ENCODE data around the gene CAMKK1. TPM values are rescaled to one million over a fixed set of nuclear protein-coding genes. Genes with fewer than 3 reads are reported as not detected.
"Not testable (repeated sequence)": the region's sequence is repeated elsewhere in the genome, so short reads cannot be mapped to it uniquely, and the experiment has no call there.

CAMKK1 gene
- polyA plus RNA-seq, 1 donor from 2014 or later: 8.9 TPM

- Histone ChIP-seq H3K9me3 (ENCODE audit: low read length) (no peaks in the 10 kb centered on the region), H3K4me2 (ENCODE audit: low read length) (peak overlapping the region; percentile 67), H2AFZ (ENCODE audit: low read depth, low read length) (peak overlapping the region; percentile 99), H3K27me3 (ENCODE audit: insufficient read depth, low read depth, low read length) (no peaks in the 10 kb centered on the region), H3K79me2 (replicated peaks; ENCODE audit: insufficient read depth, low read length) (peaks cover 37% of the 10 kb centered on the region), H3K9me2 (ENCODE audit: insufficient read depth, low read length) (no peaks in the 10 kb centered on the region), H3K27ac (ENCODE audit: low read length) (peak overlapping the region; percentile 96), H4K20me1 (ENCODE audit: insufficient read depth) (no peaks in the 10 kb centered on the region), H3K4me3 (ENCODE audit: low read length) (peak overlapping the region; percentile 97), H3F3A (ENCODE audit: insufficient read depth, low read length, poor library complexity, severe bottlenecking) (no peaks in the 10 kb centered on the region), H3K9ac (ENCODE audit: low read length) (peak overlapping the region; percentile 98), H3K36me3 (ENCODE audit: insufficient read depth, low read length) (no peaks in the 10 kb centered on the region)
- TF ChIP-seq EZH2 (IDR thresholded peaks at IDR 0.05; ENCODE audit: borderline replicate concordance, insufficient read depth, low read length, poor library complexity, severe bottlenecking): no peak
- no peak for TF ChIP-seq MXI1 (conservative IDR thresholded peaks at IDR 0.05; ENCODE audit: poor library complexity, severe bottlenecking)
- TF ChIP-seq TAF1 (IDR thresholded peaks at IDR 0.05; ENCODE audit: low read depth): no peak
- no peak for TF ChIP-seq SMC3 (conservative IDR thresholded peaks at IDR 0.05; ENCODE audit: poor library complexity)
- TF ChIP-seq RAD21 (conservative IDR thresholded peaks at IDR 0.05): no peak
- TF ChIP-seq POLR2AphosphoS5 (IDR thresholded peaks at IDR 0.05): no peak
- no peak for TF ChIP-seq CTCF (IDR thresholded peaks at IDR 0.05; ENCODE audit: poor library complexity, severe bottlenecking)
- TF ChIP-seq REST (IDR thresholded peaks at IDR 0.05; ENCODE audit: borderline replicate concordance): no peak
- TF ChIP-seq EP300 (conservative IDR thresholded peaks at IDR 0.05; ENCODE audit: poor library complexity, severe bottlenecking): no peak
These were observed 47.6 kb downstream of the CAMKK1 start for GRCh38 chr17:3845291-3845620.

GRCh38 chr17:3844556-3844955, 48.3 kb downstream of the CAMKK1 start:
- not testable (repeated sequence) for H4K20me1 ChIP-seq (ENCODE audit: insufficient read depth); H3F3A ChIP-seq (ENCODE audit: insufficient read depth, low read length, poor library complexity, severe bottlenecking); H2AFZ ChIP-seq (ENCODE audit: low read depth, low read length); H3K9me2 ChIP-seq (ENCODE audit: insufficient read depth, low read length); H3K27me3 ChIP-seq (ENCODE audit: insufficient read depth, low read depth, low read length); H3K9me3 ChIP-seq (ENCODE audit: low read length); H3K36me3 ChIP-seq (ENCODE audit: insufficient read depth, low read length)
- peak overlapping the region; percentile 97 for H3K4me3 ChIP-seq (ENCODE audit: low read length)
- peak overlapping the region; percentile 98 for H3K9ac ChIP-seq (ENCODE audit: low read length)
- H3K79me2 ChIP-seq (replicated peaks; ENCODE audit: insufficient read depth, low read length): peaks cover 41% of the 10 kb centered on the region
- H3K27ac ChIP-seq (ENCODE audit: low read length): peak overlapping the region; percentile 96
- peak overlapping the region; percentile 67 for H3K4me2 ChIP-seq (ENCODE audit: low read length)

- no peaks in the 10 kb centered on the region for H4K20me1 ChIP-seq (ENCODE audit: insufficient read depth)
- TF ChIP-seq POLR2AphosphoS5 (IDR thresholded peaks at IDR 0.05) (no peak), TAF1 (IDR thresholded peaks at IDR 0.05; ENCODE audit: low read depth) (no peak), CTCF (IDR thresholded peaks at IDR 0.05; ENCODE audit: poor library complexity, severe bottlenecking) (peak; percentile 40), EZH2 (IDR thresholded peaks at IDR 0.05; ENCODE audit: borderline replicate concordance, insufficient read depth, low read length, poor library complexity, severe bottlenecking) (no peak), EP300 (conservative IDR thresholded peaks at IDR 0.05; ENCODE audit: poor library complexity, severe bottlenecking) (no peak), MXI1 (conservative IDR thresholded peaks at IDR 0.05; ENCODE audit: poor library complexity, severe bottlenecking) (no peak), RAD21 (conservative IDR thresholded peaks at IDR 0.05) (no peak)
- H3K9ac ChIP-seq (ENCODE audit: low read length): no peak overlapping the region
- no peaks in the 10 kb centered on the region for H3F3A ChIP-seq (ENCODE audit: insufficient read depth, low read length, poor library complexity, severe bottlenecking)
- peaks cover 41% of the 10 kb centered on the region for H3K79me2 ChIP-seq (replicated peaks; ENCODE audit: insufficient read depth, low read length)
- H3K4me2 ChIP-seq (ENCODE audit: low read length): no peak overlapping the region
- no peak overlapping the region for H2AFZ ChIP-seq (ENCODE audit: low read depth, low read length)
- H3K9me2 ChIP-seq (ENCODE audit: insufficient read depth, low read length): no peaks in the 10 kb centered on the region
- no peak overlapping the region for H3K27ac ChIP-seq (ENCODE audit: low read length)
- H3K9me3 ChIP-seq (ENCODE audit: low read length): no peaks in the 10 kb centered on the region
- H3K27me3 ChIP-seq (ENCODE audit: insufficient read depth, low read depth, low read length): no peaks in the 10 kb centered on the region
- peak overlapping the region; percentile 97 for H3K4me3 ChIP-seq (ENCODE audit: low read length)
- no peaks in the 10 kb centered on the region for H3K36me3 ChIP-seq (ENCODE audit: insufficient read depth, low read length)
These were observed 48.8 kb downstream of the CAMKK1 start for GRCh38 chr17:3843935-3844516.
